ENCODE results near the gene CCR5.
A peak's percentile ranks its signal among the peaks of the same experiment; 100 is the strongest.
"Not testable (repeated sequence)": the region's sequence is repeated elsewhere in the genome, so short reads cannot be mapped to it uniquely, and the experiment has no call there.

Gene CCR5

DNA sequence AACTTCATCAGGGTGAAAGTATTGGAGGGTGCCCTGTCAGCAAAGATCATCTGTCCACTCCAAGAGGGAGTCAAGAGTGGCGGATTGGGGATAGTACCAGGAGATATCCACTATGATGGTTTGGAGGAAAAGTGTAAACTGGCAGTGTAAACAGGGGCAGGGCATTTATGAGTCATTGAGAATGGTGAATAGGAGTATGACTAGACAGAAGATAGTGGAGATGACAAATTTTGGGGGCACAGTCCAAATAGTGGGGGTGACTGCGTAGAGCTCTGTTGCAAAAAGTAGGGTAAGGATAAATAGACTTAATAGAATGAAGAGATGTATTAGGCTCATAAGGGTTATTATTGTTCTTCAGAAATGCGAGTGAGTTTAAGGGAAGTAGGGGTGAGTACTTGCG is 18.1 kb downstream of the CCR5 start:
- DNase-seq = not testable (repeated sequence)

DNA sequence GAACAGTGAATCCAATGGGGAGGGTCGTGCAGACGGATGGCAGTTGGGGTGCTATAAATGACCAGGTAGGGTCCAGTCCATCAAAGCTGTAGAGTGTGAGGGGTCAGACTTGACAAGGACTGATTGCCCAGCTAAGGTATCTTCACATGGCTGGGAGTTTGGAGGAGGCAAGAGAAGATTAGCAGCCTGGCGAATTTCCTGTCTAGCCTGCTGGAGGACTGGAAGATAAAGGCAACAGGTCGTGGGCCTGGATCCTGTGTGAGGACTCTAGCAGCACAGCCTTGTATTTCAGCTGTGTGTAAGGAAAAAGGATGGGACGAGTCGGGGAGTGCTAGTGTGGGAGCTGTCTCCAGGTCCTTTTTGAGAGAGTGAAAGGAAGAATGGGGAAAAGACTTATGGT is 18.6 kb downstream of the CCR5 start:
- no peak for DNase-seq

DNA sequence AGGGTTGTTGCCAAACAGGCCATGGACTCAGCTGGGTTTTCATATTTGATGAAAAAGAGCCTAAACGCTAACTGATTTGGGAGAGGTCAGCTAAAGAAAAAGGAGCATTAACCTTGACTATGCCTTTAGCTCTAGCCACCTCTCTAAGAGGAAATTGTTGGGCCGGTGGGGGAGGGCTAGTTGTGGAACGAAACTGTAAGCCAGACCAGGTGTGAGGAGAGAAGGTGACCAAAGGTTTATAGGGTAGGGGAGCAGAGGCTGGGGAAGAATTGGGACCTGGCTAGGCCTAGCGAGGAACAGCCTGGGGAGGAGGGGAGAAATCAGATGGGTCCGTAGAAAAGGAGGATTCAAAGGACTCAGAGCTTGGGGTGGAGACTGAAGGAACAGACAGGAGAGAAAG is 20.8 kb downstream of the CCR5 start:
- DNase-seq = not testable (repeated sequence)

DNA sequence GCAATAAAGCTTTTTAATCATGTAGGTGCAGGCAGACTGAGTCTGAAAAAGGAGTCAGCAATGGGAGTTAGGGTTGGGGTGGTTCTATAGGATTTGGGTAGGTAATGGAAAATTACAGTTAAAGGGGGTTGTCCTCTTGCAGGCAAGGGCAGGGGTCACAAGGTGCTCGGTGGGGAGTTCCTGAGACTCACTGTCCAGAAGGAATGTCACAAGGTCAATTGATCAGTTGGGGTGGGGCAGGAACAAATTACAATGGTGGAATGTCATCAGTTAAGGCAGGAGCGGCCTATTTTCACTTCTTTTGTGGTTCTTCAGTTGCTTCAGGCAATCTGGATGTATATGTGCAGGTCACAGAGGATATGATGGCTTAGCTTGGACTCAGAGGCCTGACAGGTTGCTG is 22.3 kb downstream of the CCR5 start:
- DNase-seq = no peak

DNA sequence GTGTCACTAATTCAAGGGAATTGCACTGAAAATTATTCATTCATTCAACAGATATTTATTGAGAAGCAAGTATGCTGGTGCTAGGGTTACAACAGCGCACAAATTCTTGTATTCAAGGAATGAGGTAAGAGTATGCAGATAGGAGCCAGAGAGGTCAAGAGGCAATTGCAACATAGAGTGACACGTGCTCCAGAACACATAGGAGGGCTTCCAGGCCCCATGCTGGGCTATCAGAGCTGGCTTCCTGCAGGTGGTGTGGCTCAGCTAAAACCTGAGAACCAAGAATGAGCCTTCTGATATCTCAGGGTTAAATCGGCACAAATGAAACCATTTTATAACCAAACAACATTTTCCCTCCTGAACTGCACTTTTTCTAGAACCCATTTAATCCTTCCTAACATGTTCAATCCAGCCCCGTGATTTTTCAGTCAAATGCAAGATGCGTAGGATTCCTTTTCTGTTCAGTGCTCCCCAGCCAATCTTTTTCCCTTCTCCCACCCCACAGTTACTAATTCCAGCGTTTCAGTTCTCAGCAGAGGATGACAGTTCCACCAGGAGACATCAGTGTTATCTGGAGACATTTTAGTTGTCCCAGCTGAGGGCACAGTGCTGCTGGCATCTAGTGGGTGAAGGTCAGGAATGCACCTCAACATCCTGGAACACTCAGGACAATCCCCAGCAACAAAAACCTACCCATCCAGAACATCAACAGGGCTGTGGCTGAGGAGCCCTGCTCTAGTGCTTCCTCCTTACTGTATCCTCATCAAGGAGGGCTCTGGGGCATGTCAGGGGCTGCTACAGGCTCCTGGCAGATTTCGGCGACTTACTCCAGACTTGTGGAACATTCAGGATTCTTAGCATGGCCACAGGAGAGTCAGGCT is 23.0 kb downstream of the CCR5 start:
- DNase-seq = peak; percentile 64

DNA sequence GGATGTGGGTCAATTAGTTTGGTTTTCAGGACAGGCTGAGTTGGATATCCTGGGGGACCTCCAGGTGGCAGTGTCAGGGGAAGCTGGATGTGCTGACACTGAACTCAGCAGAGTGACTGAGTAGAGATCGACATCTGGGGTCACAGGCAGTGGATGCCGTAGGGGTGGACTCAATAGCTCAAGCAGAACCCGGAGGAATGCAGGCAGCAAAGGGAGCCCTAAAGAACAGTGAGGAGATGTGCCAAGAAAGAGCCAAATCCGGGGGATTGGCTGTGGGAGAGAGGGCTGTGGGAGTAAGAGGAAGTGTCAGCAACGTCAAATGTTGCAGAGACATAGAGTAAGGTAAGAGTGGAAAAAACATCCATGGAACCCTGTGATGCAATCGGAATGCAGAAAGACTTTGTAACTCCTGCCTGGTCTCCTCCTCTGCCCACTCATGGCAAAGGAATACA is 24.5 kb downstream of the CCR5 start:
- peak; percentile 51 for DNase-seq

DNA sequence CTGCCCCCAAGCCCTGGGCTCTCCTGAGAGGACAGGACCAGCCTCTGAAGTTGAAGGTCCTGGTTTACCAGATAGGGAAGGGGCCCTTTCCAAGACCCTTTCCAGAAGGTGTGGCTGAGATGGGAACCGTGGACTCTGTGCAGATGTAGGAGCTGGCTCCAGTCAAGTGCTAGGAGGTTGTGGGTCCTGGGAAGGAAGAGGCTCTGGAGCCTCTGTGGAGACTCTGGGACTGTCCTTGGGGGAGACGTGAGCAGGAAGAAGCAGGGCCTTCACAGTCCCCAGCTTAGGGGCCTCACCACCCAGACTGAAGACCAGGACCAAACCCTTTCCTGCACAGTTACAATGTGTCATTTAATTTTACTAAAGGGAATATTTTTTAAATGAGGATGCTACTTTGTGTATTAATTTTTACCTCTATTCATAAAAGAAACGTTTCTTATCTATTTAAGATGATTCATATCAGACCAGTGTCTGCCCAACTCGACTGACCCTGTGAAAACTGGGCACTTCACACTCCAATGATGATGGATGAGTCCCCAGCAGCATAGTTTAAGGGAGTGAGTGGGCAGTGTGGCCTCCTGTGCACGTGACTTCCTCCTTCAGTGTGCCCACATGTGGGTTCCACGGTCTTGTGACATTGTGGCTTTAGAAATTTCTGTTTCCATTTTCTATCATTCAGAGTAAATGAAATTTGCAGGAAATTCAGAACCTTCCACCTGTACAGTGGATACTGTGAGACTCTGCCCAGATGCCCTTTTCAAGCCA is 25.2 kb downstream of the CCR5 start:
- DNase-seq = peak; percentile 59

DNA sequence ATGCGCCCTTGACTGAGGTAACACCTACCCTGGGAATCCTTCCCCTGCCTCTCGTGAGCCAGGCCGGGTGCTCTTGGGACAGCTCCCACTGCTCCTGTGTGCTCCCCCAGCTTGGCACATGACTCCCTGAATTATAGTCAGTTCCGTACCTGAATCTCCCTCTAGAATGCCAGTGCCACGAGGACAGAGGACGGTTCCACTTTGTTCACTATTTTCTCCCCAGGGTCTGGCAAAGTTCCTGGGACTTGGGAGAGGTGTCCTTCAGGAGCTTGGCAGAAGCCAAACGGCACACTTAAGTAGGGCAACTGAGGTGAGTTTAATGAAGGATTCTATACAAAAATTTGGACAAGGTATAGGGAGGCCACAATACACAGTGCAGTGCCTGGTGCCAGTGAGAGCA is 26.4 kb downstream of the CCR5 start:
- DNase-seq = no peak

DNA sequence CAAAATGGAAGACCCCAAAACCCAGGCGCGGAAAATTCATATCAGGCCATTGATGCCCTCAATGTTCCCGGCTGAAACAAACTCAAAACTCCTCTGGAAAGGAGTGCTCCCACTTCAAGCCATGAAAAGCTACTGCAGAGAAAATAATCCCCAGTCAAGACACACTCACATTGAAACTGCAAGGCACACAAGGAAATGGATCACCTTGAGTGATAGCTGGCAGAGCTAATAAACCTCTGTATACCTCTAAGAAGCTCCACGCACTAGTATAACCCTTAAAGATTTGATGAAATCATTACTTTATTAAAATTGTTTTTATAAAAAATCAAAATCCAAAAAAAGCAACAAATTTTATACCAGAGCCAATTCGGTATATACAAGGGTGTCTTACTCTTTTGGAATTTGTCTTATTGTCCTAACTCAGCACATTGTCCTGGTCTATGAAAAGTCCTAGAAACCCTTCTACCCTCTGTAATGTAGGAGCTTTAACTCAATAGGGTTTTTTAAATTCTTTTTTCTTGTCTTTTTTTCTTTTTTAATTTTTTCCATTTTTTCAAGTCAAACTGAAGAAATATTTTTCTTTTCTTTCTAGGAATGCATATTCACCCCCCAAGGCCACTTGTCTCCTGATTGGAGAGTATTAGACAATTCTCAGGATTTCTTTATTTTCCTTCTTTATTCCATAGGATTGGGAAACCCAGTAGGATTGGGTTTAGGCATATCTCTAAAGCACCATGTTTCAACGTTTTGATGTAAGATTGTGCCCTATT is 27.6 kb downstream of the CCR5 start:
- no peak for DNase-seq

DNA sequence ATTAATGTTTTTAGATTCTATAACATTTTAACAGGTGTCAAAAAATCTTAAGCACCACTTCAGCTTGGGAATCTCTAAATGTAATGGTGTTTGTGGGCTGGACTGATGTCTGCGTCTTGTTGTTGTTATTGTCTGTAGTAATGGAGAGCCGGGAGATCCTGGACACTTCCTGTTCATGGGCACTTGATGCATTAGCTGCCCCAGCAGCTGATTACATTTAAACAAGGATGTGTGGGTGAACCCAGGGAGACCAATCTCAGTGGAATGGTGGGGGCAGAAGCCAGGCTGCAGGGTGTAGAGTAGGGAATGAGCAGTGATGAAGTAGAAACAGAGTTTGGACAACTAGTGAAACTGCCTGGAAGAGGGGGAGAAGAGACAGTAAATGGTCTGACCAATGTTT is 28.4 kb downstream of the CCR5 start:
- no peak for DNase-seq

DNA sequence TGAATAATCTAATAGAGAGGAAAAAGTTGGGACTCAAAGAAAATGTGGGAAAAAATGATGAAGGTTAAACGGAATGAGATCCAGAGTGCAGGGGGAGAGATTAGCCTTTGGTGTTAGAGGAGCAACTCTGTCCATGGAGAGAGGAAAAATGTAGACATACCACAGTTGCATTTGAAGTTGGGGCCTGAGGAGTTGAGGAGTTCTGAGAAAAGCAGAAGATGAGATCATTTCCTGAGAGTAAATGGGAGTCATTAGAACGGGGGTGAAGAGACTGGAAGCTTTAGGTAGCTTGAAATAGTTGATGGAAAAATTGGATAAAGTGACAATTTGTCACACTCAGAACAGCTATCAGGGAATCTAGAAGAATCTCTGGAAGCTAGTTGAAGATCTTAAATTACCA is 28.8 kb downstream of the CCR5 start:
- DNase-seq = no peak

DNA sequence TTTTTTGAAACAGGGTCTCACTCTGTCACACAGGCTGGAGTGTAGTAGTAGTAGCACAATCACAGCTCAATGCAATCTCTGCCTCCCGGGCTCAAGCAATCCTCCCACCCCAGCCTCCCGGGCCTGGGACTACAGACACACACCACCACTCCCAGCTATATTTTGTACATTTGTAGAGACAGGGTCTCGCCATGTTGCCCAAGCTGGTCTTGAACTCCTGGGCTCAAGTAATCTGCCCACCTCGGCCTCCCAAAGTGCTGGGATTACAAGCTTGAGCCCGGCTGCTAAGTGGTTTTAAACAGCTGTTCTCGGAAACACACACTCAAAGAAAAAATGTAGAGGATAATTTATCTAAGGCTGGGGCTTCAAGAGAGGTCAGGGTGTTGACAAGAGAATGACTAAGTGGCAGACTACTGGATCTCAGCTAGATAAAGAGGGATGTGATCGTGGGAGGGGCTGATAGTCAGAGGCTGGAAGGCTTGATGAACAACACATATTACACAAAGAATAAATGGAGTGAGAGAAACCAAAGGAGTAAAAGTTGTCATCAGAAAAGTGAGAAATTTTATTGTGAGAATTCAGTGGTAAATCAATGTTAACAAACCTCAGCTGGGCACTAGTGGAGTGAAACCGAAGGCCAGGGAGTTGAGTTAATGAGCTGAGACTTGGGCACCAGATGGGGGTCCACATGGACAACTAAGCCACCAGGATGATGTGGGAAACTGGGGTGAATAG is 29.4 kb downstream of the CCR5 start:
- peak; percentile 71 for DNase-seq

DNA sequence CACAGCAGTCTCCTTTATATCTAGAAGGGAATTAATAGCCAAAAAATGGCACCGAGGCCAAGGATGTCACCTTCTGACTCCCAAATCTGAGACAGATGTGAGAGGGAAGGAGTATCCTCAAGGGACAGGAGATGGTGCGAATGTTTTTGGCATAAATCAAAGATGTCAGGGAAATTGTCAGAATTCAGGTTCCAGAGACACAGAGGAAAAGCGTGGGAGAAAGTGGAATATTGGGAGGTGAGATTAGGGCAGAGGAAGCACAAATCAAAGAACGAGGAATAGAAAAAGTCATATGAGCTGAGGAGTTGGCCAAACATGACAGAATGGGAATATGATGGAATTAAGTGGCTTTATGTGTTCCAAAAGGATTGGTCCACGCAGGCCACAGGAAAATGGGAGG is 30.1 kb downstream of the CCR5 start:
- DNase-seq = no peak

DNA sequence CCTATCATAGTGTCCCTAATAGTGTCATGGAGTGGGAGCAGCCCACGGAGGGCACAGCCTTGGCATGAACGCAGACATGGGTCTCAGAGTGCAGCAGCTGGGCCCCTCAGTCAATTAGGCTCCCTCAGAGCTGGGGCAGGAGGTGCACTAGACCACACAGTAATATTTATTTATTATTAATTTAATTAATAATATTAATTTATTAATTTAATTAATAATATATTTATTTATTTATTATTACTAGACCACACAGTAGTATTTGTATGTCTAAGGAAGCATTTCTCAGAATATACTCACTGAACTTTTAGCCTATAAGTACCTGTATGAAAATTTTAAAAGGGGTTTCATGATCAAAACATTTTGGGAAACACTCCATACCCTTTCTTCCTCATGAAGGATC is 30.8 kb downstream of the CCR5 start:
- no peak for DNase-seq

DNA sequence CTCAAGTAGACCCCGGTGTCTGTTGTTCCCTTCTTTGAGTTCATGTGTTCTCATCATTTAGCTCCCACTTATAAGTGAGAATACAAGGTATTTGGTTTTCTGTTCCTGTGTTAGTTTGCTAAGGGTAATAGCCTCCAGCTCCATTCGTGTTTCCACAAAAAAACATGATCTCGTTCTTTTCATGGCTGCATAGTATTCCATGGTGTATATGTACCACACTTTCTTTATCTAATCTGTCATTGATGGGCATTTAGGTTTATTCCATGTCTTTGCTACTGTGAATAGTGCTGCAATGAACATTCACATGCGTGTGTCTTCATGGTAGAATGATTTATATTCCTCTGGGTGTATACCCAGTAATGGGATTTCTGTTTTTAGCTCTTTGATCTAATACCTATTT is 32.2 kb downstream of the CCR5 start:
- DNase-seq = not testable (repeated sequence)

DNA sequence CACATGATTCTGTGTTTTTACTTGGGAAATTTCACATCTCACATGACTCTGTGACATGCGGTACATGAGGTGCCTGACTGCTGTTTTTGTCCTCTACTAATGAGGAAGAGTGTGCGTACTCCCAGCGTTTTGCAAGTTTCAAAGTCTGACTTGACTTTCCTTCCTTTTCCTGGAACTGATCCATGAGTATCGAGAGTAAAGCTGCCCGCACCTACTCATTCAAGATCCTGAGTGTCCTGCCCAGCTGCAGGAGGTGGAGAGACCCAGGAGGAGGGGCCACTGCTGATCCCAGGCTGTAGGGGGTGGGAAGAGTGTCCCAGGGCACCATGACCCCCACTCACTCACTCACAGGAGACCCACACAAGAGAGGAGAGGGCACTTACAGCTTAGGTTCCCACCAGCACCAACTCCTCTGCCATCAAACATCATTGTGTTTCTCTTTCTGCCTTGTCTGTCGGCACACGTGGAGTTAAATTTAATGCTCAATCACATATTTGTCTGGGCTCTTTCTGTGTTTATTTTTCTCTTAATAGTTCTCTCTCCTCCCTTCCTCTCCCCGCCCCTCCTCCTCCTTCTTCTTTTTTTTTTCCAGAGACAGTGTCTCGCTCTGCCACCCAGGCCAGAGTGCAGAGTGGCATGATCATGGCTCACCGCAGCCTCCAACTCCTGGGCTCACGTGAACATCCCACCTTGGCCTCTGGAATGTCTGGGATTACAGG is 34.7 kb downstream of the CCR5 start:
- no peak for DNase-seq

DNA sequence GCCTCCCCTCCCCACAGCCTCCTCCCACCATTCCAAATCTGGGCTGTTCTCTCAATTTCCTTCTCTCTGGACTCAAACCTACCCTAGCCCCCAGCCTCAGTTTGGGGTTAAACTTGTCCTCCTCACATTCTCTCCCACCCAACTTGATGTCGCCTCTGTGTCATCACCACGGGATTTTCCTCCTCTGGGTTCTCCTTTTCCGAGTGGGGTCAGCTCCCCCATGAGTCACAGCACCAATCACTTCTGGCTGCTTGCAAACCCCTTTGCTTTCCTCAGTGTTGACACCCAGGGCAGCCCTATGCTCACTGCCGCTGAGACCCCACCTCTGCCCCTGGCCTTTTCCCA is 35.7 kb downstream of the CCR5 start:
- DNase-seq = no peak

DNA sequence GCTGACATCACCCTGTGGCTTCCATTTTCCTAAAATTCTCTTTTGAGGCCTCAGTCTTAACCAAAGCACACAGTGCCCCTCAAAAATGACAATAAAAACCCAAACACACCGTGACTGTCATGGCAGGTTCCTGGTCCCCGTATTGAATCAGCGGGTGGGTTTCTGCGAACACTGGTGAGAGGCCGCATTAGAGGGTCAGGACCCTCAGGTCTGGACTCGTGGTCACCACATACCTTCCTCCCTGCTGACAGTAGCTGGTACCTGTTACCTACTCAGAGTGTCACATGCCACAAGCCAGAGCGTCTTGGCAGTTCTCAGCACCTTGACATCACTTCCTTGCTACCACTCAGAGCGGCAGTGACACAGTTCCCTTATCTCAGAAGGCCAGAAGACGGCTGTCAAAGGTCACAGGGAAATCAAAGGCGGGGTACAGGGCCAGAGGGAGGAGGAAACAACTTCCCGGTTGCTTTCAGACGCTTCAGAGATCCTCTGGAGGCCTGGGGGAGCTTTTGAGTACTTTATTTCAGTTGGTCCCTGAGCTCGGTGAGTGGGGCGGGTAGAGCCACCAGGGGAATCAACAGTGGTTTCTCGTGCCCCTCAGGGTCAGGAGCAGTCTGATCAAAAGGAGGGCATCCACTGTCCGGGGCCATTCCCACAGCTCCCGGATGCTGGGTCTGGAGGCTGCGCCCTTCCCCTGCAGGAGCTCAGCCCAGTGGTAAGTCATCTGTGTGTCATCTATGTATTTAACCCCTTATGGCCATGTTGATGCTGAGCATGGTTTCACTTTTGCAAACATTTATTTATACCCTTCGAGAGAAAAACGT is 36.3 kb downstream of the CCR5 start, which contains the start of the genes CCR5AS and CCRL2:
Gene CCR5AS, minus strand, starts transcription at position 279 of the 824 bp plus-strand sequence.
Gene CCRL2, plus strand, starts transcription at position 472 of the 824 bp plus-strand sequence. CDS start 821 bp downstream, outside the sequence.
- peak; percentile 96 for DNase-seq

DNA sequence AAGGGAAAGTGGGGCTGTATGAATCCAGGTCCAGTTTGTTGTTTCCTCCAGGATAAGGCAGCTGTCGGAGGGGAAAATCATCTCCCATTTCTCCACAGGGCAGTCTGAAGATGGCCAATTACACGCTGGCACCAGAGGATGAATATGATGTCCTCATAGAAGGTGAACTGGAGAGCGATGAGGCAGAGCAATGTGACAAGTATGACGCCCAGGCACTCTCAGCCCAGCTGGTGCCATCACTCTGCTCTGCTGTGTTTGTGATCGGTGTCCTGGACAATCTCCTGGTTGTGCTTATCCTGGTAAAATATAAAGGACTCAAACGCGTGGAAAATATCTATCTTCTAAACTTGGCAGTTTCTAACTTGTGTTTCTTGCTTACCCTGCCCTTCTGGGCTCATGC is 37.2 kb downstream of the CCR5 start:
- no peak for DNase-seq

DNA sequence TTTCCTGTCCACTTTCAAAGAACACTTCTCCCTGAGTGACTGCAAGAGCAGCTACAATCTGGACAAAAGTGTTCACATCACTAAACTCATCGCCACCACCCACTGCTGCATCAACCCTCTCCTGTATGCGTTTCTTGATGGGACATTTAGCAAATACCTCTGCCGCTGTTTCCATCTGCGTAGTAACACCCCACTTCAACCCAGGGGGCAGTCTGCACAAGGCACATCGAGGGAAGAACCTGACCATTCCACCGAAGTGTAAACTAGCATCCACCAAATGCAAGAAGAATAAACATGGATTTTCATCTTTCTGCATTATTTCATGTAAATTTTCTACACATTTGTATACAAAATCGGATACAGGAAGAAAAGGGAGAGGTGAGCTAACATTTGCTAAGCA is 38.1 kb downstream of the CCR5 start:
- no peak for DNase-seq
